ENCODE results near the gene MLLT10. TPM values are rescaled to one million over a fixed set of nuclear protein-coding genes. Genes with fewer than 3 reads are reported as not detected.

MLLT10 gene
- total and polyA plus RNA-seq, 9 of the 15 experiments (the other 6 are each of a cell fraction or from before 2014, with no cell fraction given): 18.8 to 81.4 (median 64.2) TPM

- peaks cover 57% of the 10 kb centered on the region for H3K79me2 ChIP-seq (ENCODE audit: control insufficient read depth, insufficient read depth, low read length)
- WGBS (ENCODE audit: insufficient coverage, low coverage, missing lambda C conversion rate): 80% methylated on average over 5 of the region's 5 CpGs
- H3K4me2 ChIP-seq (ENCODE audit: insufficient read depth, low read length): no peak overlapping the region
- no peaks in the 10 kb centered on the region for H3K9me1 ChIP-seq (ENCODE audit: control insufficient read depth, insufficient read depth, low read length)
- H3K27me3 ChIP-seq (ENCODE audit: control insufficient read depth in 2 of 2, insufficient read depth in 2 of 2, low read length in 2 of 2): no peaks in the 10 kb centered on the region
- no peak overlapping the region for H2AFZ ChIP-seq (ENCODE audit: low read depth, low read length)
- no peaks in the 10 kb centered on the region for H3K4me1 ChIP-seq (replicated peaks in 1 of 2; ENCODE audit: control insufficient read depth in 2 of 2, insufficient read depth in 2 of 2, low read length in 2 of 2)
- H3K9ac ChIP-seq (ENCODE audit: insufficient read depth in 1 of 2, low read depth in 2 of 2, low read length in 2 of 2): no peak overlapping the region
- no peak for ATAC-seq
- no peak for FAIRE-seq
- CTCF ChIA-PET (ENCODE audit: low intra/inter-chr PET ratio): no interaction called here
- no peak overlapping the region for H3K4me3 ChIP-seq
- no peak overlapping the region; the same call in 2 of the 3 replicates for H3K27ac ChIP-seq (ENCODE audit: extremely low read depth, low read depth, low read length)
- POLR2A ChIA-PET: interaction anchor here (0.6 kb wide), 1 partner anchor 1000 kb away, joined by 4 read pairs; no protein-coding TSS in a partner anchor
- in situ Hi-C loops (cut with MboI): no loop called here
- H3K9me3 ChIP-seq (replicated peaks; ENCODE audit: control insufficient read depth, insufficient read depth, low read depth, low read length): no peaks in the 10 kb centered on the region
- TF ChIP-seq TARDBP (IDR thresholded peaks at IDR 0.05) (no peak), ZNF408 (CRISPR knock-in tag; IDR thresholded peaks at IDR 0.05; ENCODE audit: low read depth) (no peak), SLC30A9 (CRISPR knock-in tag; IDR thresholded peaks at IDR 0.05) (no peak), ZFPM2 (CRISPR knock-in tag; IDR thresholded peaks at IDR 0.05) (no peak), CBX3 (IDR thresholded peaks at IDR 0.05; ENCODE audit: borderline replicate concordance in 1 of 2, low read length in 2 of 2) (no peak), GTF2F1 (IDR thresholded peaks at IDR 0.05; ENCODE audit: low read depth, low read length) (no peak), STAG1 (CRISPR knock-in tag; IDR thresholded peaks at IDR 0.05; ENCODE audit: borderline replicate concordance) (no peak), SAP30 (IDR thresholded peaks at IDR 0.05; ENCODE audit: borderline replicate concordance, insufficient read depth, low read depth, low read length, poor library complexity, severe bottlenecking) (no peak), SOX6 (IDR thresholded peaks at IDR 0.05) (no peak), PPARD (CRISPR knock-in tag; IDR thresholded peaks at IDR 0.05) (no peak), ZNF780A (CRISPR knock-in tag; IDR thresholded peaks at IDR 0.05) (no peak), CHD4 (IDR thresholded peaks at IDR 0.05; ENCODE audit: insufficient read depth, insufficient replicate concordance, low read depth, low read length, poor library complexity, severe bottlenecking) (no peak), SP1 (CRISPR knock-in tag; IDR thresholded peaks at IDR 0.05) (no peak), RBM17 (IDR thresholded peaks at IDR 0.05; ENCODE audit: borderline replicate concordance, low read depth, low read length) (no peak), KDM2B (CRISPR knock-in tag; IDR thresholded peaks at IDR 0.05) (no peak), NCOA2 (IDR thresholded peaks at IDR 0.05; ENCODE audit: partially characterized antibody in 2 of 2) (no peak)
- TF ChIP-seq, protein P1, sequence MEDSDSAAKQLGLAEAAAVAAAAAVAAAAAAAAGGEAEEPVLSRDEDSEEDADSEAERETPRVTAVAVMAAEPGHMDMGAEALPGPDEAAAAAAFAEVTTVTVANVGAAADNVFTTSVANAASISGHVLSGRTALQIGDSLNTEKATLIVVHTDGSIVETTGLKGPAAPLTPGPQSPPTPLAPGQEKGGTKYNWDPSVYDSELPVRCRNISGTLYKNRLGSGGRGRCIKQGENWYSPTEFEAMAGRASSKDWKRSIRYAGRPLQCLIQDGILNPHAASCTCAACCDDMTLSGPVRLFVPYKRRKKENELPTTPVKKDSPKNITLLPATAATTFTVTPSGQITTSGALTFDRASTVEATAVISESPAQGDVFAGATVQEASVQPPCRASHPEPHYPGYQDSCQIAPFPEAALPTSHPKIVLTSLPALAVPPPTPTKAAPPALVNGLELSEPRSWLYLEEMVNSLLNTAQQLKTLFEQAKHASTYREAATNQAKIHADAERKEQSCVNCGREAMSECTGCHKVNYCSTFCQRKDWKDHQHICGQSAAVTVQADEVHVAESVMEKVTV (CRISPR knock-in tag; IDR thresholded peaks at IDR 0.05): no peak
- intact Hi-C loops (cut with micrococcal nuclease): no loop called here
- peaks cover 50% of the 10 kb centered on the region for H3K36me3 ChIP-seq (ENCODE audit: control insufficient read depth, insufficient read depth, low read length)
- H4K20me1 ChIP-seq (replicated peaks; ENCODE audit: control insufficient read depth, insufficient read depth, low read length): no peaks in the 10 kb centered on the region
- no peak for DNase-seq (ENCODE audit: extremely low read depth in 1 of 4, low spot score in 3 of 4)
- BruUV-seq (replicated peaks): no TSS peak
Measured at GRCh38 chr10:21649454-21649872, 115.4 kb downstream of the MLLT10 start.
